Urothelium cell line (cell line): ENCODE data around the gene LONP2.
"Not testable (repeated sequence)": the region's sequence is repeated elsewhere in the genome, so short reads cannot be mapped to it uniquely, and the experiment has no call there.

Experiments used
- DNase-seq: peaks from one replicate; pipeline ENCODE4 v3.0.0; 2011; ENCODE audit warnings: low spot score, mixed read lengths
- FAIRE-seq: peaks from 2 replicates; lab custom pipeline; 2011; peaks lifted over from hg19 to GRCh38; lab: Jason Lieb, UNC

The LONP2 gene

DNA sequence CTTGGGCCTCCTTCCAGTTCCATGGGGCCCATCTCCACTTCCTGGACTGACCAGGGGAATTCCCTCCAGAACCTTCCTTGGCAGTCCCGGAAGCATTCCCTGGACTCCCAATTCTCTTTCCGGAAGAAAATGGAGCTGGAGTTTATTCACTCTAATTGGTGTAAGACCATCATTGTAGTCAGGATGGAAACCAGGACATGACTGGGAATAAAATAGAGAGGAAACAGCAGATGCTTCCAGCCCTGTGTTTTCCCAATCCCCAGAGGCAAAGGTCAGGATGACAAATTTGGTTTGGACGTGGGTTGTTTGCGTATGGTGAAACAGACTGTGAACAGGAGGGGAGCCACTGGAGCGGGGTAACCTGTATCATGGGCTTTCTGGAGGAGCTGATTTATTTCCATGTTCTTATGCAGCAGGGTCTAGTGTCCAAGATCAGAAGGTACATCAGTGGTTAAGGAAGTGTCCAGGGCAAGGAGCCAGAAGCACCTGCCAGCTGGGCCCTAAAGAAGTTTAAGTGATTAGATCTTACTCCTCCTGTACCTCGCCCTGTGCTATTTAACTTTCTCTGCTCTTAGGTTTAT is 8.5 kb upstream of the LONP2 start:
- FAIRE-seq (no peak), DNase-seq (no peak)

DNA sequence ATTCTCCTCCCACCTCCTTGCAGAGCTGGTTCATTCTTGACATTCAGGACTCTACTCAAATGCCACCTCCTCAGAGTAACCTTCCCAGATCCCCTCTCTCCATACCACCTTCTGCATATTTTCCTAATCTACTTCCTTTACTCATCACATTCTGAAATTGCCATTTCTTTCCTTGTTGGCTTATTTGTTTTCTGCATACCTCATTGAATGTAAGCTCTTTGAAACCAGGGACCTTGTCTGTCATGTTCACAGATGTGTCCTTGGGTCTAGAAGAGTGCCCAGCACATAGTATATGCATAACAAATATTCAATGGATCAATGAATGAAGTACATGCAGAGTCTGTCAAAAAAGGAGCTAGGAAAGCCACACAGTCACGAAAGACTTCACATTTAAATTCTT is 7.8 kb upstream of the LONP2 start:
- no peak for FAIRE-seq
- no peak for DNase-seq

- DNase-seq, FAIRE-seq: not testable (repeated sequence)
Observed at GRCh38 chr16:48240147-48240546, 4.0 kb upstream of the LONP2 start.

GRCh38 chr16:48244863-48245195 is 729 bp downstream of the LONP2 start:
- DNase-seq (no peak), FAIRE-seq (no peak)

- FAIRE-seq (no peak), DNase-seq (no peak)
Observed at GRCh38 chr16:48246066-48246465, 2.0 kb downstream of the LONP2 start.

GRCh38 chr16:48247311-48247710 is 3.2 kb downstream of the LONP2 start, which contains the start of gene ABCC11:
TSS of gene ABCC11 (minus strand) at chr16:48247539. CDS start at chr16:48231921, 15,618 bp downstream.
- FAIRE-seq (no peak), DNase-seq (no peak)

DNA sequence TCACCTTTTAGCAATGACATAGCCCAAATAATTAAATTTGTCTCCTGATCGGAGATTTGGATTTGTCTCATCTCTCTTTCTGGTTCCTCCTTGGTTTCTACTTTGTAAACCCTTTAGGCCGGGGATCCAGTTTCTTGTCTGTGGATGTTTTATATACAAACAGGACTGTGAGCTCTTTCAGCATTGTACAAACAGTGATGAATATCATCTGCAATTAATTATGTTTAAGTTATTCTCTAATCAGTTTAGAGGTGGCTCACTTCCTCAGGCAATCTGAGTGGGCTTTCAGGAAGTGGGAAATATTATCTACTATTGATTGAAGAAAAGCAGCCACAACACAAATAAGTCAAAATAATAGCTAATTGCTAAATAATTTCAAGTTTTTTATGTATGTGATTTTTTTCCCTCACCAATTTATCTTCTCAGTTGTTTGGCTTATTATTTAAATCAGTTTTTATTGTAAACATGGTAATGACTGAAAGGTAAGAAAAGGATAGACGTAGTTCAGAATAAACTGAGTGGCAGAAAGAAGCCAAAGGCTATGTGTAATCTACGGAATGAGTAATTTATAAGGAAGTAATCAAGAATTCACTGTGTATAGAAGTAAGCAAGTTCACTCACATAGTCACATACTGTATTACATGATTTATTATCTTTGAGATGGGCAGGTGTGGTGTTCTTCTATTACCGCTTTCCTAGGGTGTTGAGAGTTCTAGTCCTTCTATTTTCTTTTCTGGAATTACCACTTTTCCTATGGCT is 6.6 kb downstream of the LONP2 start:
- DNase-seq (no peak), FAIRE-seq (no peak)

DNA sequence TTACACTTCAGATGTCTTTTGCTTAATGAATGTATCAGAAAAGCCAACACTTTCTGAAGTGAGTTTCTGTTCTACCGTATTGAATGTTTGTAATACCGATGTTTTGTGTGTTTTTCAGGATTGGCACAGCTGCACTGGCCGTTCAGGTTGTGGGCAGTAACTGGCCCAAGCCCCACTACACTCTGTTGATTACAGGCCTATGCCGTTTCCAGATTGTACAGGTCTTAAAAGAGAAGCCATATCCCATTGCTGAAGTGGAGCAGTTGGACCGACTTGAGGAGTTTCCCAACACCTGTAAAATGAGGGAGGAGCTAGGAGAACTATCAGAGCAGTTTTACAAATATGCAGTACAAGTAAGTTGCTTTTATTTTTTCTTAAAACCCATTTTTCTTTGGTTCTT is 7.9 kb downstream of the LONP2 start:
- no peak for FAIRE-seq
- no peak for DNase-seq

- no peak for FAIRE-seq
- DNase-seq, result no peak
Observed at GRCh38 chr16:48256579-48257177, 12.6 kb downstream of the LONP2 start.

DNA sequence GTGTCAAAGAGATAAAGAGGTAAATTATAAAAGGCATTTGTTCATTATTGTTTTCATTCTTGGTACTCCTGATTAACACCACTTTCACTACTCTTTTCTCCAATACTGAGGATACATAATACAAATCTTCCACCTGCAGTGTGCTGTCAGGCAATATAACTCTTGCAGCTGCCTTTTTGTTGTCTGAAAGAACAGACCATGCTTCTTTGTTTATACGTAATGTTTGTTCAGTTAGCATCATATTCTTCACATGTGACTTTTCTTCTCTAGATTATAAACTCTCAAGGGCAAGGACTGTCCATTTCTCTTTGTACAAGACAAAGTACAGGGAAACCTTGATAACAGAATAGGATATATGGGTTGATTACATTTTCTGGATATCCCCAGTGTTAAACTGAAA is 17.5 kb downstream of the LONP2 start:
- FAIRE-seq, result no peak
- no peak for DNase-seq

DNA sequence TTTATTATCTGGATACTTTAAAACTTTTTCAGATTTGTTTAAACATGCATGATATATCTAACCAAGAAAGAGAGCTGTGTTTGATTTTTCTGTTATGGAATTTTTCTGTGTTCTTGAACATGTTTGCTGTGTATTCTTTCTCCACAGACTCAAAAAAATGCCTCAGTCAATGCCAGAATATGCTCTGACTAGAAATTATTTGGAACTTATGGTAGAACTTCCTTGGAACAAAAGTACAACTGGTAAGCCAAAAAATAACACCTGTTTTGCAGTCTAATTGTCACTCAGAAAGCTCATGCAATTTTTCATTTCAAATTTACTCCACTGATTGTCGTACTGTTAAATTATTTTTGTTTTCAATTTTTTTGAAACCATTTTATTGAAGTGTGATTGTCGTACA is 18.5 kb downstream of the LONP2 start:
- DNase-seq (no peak), FAIRE-seq (no peak)

DNA sequence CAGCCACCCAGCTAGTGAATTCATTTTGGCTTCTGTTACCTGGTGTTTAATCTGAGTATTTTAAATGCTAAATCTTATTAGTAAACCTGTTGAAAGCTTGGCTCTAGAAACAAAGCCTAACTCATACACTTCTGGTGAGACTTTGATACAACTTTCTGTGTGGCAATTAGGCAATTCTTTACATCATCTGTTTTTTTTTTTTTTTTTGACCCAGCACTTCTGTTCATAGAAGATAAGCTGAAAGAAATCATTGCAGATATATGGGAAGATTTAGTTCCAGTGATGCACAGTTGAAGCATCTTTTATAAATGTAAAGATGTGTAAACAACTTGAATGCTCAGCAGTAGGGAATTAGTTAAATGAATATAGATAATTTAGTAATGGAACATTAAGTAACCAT is 24.9 kb downstream of the LONP2 start:
- FAIRE-seq (no peak), DNase-seq (no peak)

DNA sequence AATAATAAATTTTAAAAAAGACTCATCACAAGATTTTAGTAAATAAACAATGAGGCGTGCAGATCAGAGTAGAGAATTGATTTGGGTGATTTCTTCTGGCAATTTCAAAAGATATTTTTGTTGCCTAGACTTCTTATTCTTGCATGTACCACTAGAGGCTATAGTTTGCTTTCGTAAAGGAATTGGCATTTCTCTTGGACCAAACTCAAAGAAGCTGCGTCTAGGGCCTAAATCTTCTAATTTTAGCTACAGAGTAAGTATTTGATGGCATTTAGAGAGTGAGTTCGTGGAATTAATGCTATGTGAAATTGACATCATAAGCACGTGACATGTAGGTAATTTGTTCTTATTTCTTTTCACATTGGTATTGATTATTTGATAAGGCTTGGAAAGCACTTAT is 27.6 kb downstream of the LONP2 start:
- FAIRE-seq (no peak), DNase-seq (no peak)

DNA sequence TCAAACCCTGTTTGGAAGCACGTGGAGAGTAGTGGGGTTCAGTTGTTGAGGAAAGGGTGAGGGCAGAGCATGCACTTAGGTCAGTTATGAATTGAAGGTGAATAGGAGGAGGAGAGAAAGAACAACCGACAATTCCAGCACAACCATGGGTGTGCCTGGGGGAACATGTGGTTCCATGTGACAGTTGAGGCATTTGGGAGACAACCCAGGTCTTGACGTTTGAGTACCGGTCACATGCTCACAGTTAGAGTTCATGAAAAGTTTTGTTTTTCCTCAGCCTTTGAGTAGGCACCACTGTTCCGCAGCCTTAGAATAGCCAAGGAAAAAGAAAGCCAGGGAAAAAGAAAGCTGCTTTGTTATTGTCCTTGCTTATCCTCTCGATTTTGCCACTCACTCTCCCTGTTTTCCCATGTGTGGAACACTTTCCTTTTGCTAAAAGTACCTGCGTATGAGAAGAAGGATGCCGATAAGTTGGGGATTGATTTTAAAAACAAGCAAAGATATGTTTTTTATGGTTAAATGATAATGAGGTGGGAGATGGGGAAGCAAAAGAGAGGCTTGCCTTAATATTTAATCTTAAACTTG is 28.8 kb downstream of the LONP2 start:
- no peak for FAIRE-seq
- no peak for DNase-seq

DNA sequence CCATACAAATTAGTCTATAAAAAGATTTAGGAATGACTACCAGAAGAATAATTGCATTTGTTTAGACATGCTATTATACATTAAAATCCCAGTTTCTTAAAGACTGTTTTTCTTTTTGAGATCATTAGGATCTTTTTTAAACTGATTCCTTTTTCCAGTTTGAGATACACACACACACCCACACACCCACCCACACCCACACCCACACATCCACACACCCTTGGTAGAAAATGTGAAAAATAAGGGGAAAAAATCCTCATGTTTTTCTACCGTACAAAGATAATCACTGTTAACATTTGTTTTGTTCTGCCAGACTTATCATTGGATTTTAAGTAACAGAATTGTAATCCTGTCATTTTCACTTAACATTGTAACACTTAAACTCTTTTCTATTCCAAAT is 30.4 kb downstream of the LONP2 start:
- DNase-seq (no peak), FAIRE-seq (no peak)

GRCh38 chr16:48276102-48276501 is 32.0 kb downstream of the LONP2 start:
- DNase-seq, result no peak
- no peak for FAIRE-seq

DNA sequence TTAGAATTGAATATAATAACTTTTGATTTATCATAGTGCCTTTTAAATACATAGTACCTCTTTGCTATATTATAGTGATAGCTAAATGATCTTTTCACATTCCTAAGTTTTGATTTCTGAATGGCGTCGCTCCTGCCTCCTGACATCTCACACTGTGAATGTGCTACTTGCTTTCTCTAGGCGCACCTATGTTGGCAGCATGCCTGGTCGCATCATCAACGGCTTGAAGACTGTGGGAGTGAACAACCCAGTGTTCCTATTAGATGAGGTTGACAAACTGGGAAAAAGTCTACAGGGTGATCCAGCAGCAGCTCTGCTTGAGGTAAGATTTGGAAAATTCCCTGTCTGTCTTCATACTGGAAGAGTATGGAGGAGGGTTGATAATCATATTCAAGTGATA is 33.1 kb downstream of the LONP2 start:
- DNase-seq (no peak), FAIRE-seq (no peak)

- FAIRE-seq (no peak), DNase-seq (no peak)
Observed at GRCh38 chr16:48279199-48279598, 35.1 kb downstream of the LONP2 start.

GRCh38 chr16:48280546-48280945 is 36.4 kb downstream of the LONP2 start:
- DNase-seq, result no peak
- no peak for FAIRE-seq

- FAIRE-seq (no peak), DNase-seq (no peak)
Observed at GRCh38 chr16:48282636-48283263, 38.6 kb downstream of the LONP2 start.

- no peak for DNase-seq
- FAIRE-seq, result no peak
Observed at GRCh38 chr16:48284772-48285409, 40.8 kb downstream of the LONP2 start.
